ENCODE results near the gene ATP2B3. TPM values are rescaled to one million over a fixed set of nuclear protein-coding genes. Genes with fewer than 3 reads are reported as not detected.

Gene ATP2B3
- total RNA-seq, 2 experiments from 2014 or later = not detected

GRCh38 chrX:153481043-153481442 lies 36.4 kb upstream of the ATP2B3 start:
- POLR2A ChIA-PET = no interaction called here
- H3K9me3 Mint-ChIP-seq = no peaks in the 10 kb centered on the region
- H3K4me1 Mint-ChIP-seq (ENCODE audit: low read depth) = no peaks in the 10 kb centered on the region
- intact Hi-C loops (cut with micrococcal nuclease) = no loop called here
- ATAC-seq (no peak), DNase-seq (no peak)
- TF ChIP-seq CTCF (IDR thresholded peaks at IDR 0.05) = no peak
- CTCF ChIA-PET = no interaction called here
- H3K4me3 Mint-ChIP-seq = no peak overlapping the region
- H3K27ac Mint-ChIP-seq = no peak overlapping the region
- H3K27me3 Mint-ChIP-seq = no peaks in the 10 kb centered on the region
- H3K36me3 Mint-ChIP-seq (ENCODE audit: low read depth) = no peaks in the 10 kb centered on the region

- POLR2A ChIA-PET = no interaction called here
- no peak overlapping the region for H3K4me3 Mint-ChIP-seq
- no peak for TF ChIP-seq CTCF (IDR thresholded peaks at IDR 0.05)
- no peak overlapping the region for H3K27ac Mint-ChIP-seq
- intact Hi-C loops (cut with micrococcal nuclease) = no loop called here
- ATAC-seq = no peak
- H3K27me3 Mint-ChIP-seq = no peaks in the 10 kb centered on the region
- no peaks in the 10 kb centered on the region for H3K36me3 Mint-ChIP-seq (ENCODE audit: low read depth)
- CTCF ChIA-PET = no interaction called here
- no peak for DNase-seq
- H3K4me1 Mint-ChIP-seq (ENCODE audit: low read depth) = no peaks in the 10 kb centered on the region
- no peaks in the 10 kb centered on the region for H3K9me3 Mint-ChIP-seq
These were observed 34.9 kb upstream of the ATP2B3 start for GRCh38 chrX:153482376-153483015.

GRCh38 chrX:153485396-153486080 lies 31.9 kb upstream of the ATP2B3 start:
- POLR2A ChIA-PET = no interaction called here
- no peak for ATAC-seq
- no peak overlapping the region for H3K27ac Mint-ChIP-seq
- CTCF ChIA-PET = no interaction called here
- no peaks in the 10 kb centered on the region for H3K27me3 Mint-ChIP-seq
- no peaks in the 10 kb centered on the region for H3K36me3 Mint-ChIP-seq (ENCODE audit: low read depth)
- no peaks in the 10 kb centered on the region for H3K9me3 Mint-ChIP-seq
- intact Hi-C loops (cut with micrococcal nuclease) = no loop called here
- TF ChIP-seq CTCF (IDR thresholded peaks at IDR 0.05) = no peak
- H3K4me1 Mint-ChIP-seq (ENCODE audit: low read depth) = no peaks in the 10 kb centered on the region
- no peak for DNase-seq
- H3K4me3 Mint-ChIP-seq = no peak overlapping the region

GRCh38 chrX:153486171-153486570 lies 31.3 kb upstream of the ATP2B3 start:
- Mint-ChIP-seq H3K27me3 (no peaks in the 10 kb centered on the region), H3K4me3 (no peak overlapping the region), H3K36me3 (ENCODE audit: low read depth) (no peaks in the 10 kb centered on the region), H3K4me1 (ENCODE audit: low read depth) (no peaks in the 10 kb centered on the region), H3K9me3 (no peaks in the 10 kb centered on the region), H3K27ac (no peak overlapping the region)
- ChIA-PET POLR2A (no interaction called here), CTCF (no interaction called here)
- ATAC-seq (no peak), DNase-seq (no peak)
- TF ChIP-seq CTCF (IDR thresholded peaks at IDR 0.05) = no peak
- intact Hi-C loops (cut with micrococcal nuclease) = no loop called here

GRCh38 chrX:153487590-153488071 lies 29.8 kb upstream of the ATP2B3 start:
- ATAC-seq = no peak
- no peaks in the 10 kb centered on the region for H3K27me3 Mint-ChIP-seq

More at GRCh38 chrX:153487590-153488071, 29.8 kb upstream of the ATP2B3 start:
- CTCF ChIA-PET = no interaction called here
- POLR2A ChIA-PET = no interaction called here
- no peak for DNase-seq
- intact Hi-C loops (cut with micrococcal nuclease) = no loop called here
- Mint-ChIP-seq H3K27ac (no peak overlapping the region), H3K36me3 (ENCODE audit: low read depth) (no peaks in the 10 kb centered on the region), H3K4me3 (no peak overlapping the region), H3K9me3 (no peaks in the 10 kb centered on the region), H3K4me1 (ENCODE audit: low read depth) (no peaks in the 10 kb centered on the region)
- no peak for TF ChIP-seq CTCF (IDR thresholded peaks at IDR 0.05)

All from activated CD8-positive, alpha-beta T cell treated with anti-CD3 and anti-CD28 coated beads for 36 hours (primary cell).